ENCODE data around the gene PSMG1. TPM values are rescaled to one million over a fixed set of nuclear protein-coding genes. Genes with fewer than 3 reads are reported as not detected.
A peak's percentile ranks its signal among the peaks of the same experiment; 100 is the strongest.

PSMG1 gene, protein sequence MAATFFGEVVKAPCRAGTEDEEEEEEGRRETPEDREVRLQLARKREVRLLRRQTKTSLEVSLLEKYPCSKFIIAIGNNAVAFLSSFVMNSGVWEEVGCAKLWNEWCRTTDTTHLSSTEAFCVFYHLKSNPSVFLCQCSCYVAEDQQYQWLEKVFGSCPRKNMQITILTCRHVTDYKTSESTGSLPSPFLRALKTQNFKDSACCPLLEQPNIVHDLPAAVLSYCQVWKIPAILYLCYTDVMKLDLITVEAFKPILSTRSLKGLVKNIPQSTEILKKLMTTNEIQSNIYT
- 10 to 100 TPM in 3 of 4 donors, 1 to 10 TPM in 1; 8.1 to 26.7 (median 18.4) TPM for total RNA-seq

DNA sequence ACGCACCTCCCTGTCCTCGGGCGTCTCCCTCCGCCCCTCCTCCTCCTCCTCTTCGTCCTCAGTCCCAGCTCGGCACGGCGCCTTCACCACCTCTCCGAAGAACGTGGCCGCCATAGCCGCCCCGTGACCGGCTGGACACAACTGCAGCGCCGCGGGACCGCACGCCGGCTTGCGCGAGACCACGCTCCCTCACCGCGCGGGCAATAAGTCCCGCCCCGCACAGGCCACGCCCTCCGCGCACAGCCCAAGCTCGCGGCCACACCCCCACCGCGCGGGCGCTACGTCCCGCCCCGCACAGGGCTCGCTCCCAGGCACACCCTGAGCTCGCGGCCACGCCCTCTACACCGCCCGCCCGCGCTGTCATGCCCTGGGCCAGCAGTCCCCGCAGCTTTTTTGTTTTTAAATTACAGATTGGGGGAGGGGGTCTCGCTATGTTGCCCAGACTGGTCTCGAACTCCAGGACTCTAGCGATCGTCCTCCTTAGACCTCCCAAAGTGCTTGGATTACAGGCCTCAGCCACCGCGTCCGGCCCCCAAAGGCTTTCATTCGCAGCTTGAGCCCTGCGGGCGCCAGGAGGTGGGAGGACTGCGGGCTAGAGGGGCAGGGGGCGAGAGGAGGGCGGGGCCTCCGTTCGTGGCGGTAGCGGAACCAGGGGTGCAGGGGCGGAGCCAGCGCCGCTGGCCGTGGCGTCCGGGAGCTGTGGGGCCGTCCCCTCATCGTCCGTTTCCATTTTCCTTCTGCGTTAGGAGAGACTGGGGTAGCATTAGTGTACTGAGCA lies at the start of gene PSMG1:
Gene PSMG1 (minus strand): TSS at position 180 of the 778 bp plus-strand sequence. CDS start 66 bp downstream, at position 114.
- H3K9me3 ChIP-seq: no peaks in the 10 kb centered on the region
- peak; percentile 90 to 91 for DNase-seq (ENCODE audit: low spot score in 2 of 2)
- H3K27me3 ChIP-seq: no peaks in the 10 kb centered on the region
- 0% methylated on average over 22 to 59 of the region's 76 CpGs for WGBS, 2 donors
- peaks cover 0 to 37% (median 12%) of the 10 kb centered on the region in 4 donors for H3K4me1 ChIP-seq
- H3K36me3 ChIP-seq: peaks cover 0 to 15% (median 0%) of the 10 kb centered on the region in 3 donors
- peak within 1 kb of the TSS; percentile 83 to 97 (median 92) for H3K27ac ChIP-seq
- peak within 1 kb of the TSS; percentile 74 to 99 (median 95) for H3K4me3 ChIP-seq
- TF ChIP-seq, protein P1, sequence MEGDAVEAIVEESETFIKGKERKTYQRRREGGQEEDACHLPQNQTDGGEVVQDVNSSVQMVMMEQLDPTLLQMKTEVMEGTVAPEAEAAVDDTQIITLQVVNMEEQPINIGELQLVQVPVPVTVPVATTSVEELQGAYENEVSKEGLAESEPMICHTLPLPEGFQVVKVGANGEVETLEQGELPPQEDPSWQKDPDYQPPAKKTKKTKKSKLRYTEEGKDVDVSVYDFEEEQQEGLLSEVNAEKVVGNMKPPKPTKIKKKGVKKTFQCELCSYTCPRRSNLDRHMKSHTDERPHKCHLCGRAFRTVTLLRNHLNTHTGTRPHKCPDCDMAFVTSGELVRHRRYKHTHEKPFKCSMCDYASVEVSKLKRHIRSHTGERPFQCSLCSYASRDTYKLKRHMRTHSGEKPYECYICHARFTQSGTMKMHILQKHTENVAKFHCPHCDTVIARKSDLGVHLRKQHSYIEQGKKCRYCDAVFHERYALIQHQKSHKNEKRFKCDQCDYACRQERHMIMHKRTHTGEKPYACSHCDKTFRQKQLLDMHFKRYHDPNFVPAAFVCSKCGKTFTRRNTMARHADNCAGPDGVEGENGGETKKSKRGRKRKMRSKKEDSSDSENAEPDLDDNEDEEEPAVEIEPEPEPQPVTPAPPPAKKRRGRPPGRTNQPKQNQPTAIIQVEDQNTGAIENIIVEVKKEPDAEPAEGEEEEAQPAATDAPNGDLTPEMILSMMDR (IDR thresholded peaks at IDR 0.05): no peak
- TF ChIP-seq POLR2A (IDR thresholded peaks at IDR 0.05) (peak; percentile 24 to 76), EP300 (IDR thresholded peaks at IDR 0.05) (peak in 1 of 2 donors; percentile 86)

DNA sequence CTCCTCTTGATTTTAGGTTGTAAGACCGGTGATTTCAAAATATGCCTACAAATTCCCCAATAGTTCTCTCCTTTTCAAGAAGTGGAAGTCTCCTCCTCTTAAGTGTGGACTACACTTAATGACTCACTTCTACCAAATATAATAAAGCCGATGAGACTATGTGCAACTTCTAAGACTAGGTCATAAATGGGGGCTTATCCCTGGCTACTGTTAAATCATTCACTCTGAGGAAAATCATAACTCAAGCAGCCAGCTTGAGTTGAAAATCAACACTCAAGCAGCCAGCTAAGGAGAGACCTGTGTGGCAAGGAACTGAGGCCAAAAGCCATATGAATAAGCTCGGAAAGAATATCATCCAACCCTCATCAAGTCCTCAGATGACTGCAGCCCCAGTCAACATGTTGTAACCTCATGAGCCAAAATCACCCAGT lies 49.6 kb upstream of the PSMG1 start:
- no peaks in the 10 kb centered on the region for H3K9me3 ChIP-seq
- no peak overlapping the region for H3K4me3 ChIP-seq
- no peak for DNase-seq (ENCODE audit: low spot score in 2 of 2)
- 80 to 86% methylated on average over 3 of the region's 3 CpGs for WGBS, 2 donors
- H3K4me1 ChIP-seq: no peaks in the 10 kb centered on the region
- H3K36me3 ChIP-seq: peaks cover 0 to 75% (median 8%) of the 10 kb centered on the region in 3 donors
- no peak overlapping the region for H3K27ac ChIP-seq
- no peaks in the 10 kb centered on the region for H3K27me3 ChIP-seq
- TF ChIP-seq EP300 (IDR thresholded peaks at IDR 0.05) (no peak), POLR2A (IDR thresholded peaks at IDR 0.05) (no peak)
- TF ChIP-seq, protein P1 (IDR thresholded peaks at IDR 0.05): no peak

DNA sequence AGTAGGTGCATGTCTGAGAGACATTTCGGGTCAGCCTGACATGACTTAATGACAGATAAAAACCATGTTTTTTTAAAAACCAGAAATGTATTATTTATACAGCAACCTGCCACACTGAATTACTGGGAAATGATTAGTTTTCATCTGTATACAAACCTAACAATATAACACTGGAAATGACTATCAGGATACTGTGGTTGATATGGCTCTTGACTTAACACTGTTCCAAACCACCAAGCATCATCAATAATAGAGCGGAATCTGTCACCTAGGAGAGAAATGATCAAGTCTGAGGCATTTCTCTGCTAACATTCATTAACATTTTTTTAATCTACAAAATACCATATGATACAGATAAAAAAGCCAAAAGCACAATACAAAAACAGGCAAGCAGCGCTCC lies 41.7 kb upstream of the PSMG1 start:
- Histone ChIP-seq H3K4me3 (no peak overlapping the region), H3K4me1 (no peaks in the 10 kb centered on the region), H3K36me3 (peaks cover 0 to 64% (median 0%) of the 10 kb centered on the region in 3 donors), H3K27me3 (no peaks in the 10 kb centered on the region), H3K27ac (no peak overlapping the region), H3K9me3 (no peaks in the 10 kb centered on the region)
- DNase-seq (ENCODE audit: low spot score in 2 of 2): no peak
- whole genome bisulfite sequencing, 2 donors: 92 to 96% methylated on average over 3 of the region's 3 CpGs
- TF ChIP-seq POLR2A (IDR thresholded peaks at IDR 0.05): no peak
- TF ChIP-seq EP300 (IDR thresholded peaks at IDR 0.05): no peak
- TF ChIP-seq, protein P1 (IDR thresholded peaks at IDR 0.05): no peak

DNA sequence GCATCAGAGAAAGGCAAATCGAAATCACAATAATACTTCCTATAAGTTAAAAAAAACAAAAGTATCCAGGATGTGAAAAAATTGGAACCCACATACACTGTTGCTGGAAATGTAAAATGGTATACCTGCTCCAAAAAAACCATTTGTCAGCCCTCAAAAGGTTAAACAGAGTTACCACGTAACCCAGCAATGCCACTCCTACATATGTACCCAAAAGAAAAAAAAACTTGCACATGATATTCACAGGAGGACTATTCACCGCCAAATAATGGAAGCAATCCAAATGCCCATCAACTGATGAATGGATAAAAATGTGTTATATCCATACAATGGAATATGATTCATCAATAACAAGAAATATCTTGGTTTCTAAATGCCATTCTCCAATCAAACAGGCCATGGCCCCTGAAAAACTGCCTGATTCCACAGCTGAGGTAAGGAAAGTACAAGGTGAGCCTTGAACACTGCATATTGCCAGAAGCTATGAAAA lies 38.8 kb upstream of the PSMG1 start:
- H3K36me3 ChIP-seq: peaks cover 0 to 68% (median 0%) of the 10 kb centered on the region in 3 donors
- 59 to 63% methylated on average over 3 of the region's 3 CpGs for whole genome bisulfite sequencing, 2 donors
- no peaks in the 10 kb centered on the region for H3K27me3 ChIP-seq

More for the DNA sequence above, 38.8 kb upstream of the PSMG1 start:
- no peaks in the 10 kb centered on the region for H3K4me1 ChIP-seq
- H3K9me3 ChIP-seq: no peaks in the 10 kb centered on the region
- H3K4me3 ChIP-seq: no peak overlapping the region
- H3K27ac ChIP-seq: no peak overlapping the region
- no peak for TF ChIP-seq POLR2A (IDR thresholded peaks at IDR 0.05)
- TF ChIP-seq, protein P1 (IDR thresholded peaks at IDR 0.05): no peak
- no peak for TF ChIP-seq EP300 (IDR thresholded peaks at IDR 0.05)
- no peak for DNase-seq (ENCODE audit: low spot score in 2 of 2)
